Cardiac muscle cell (in vitro differentiated cells and primary cell): Measurements from ENCODE around the gene EXOC6B. TPM values are rescaled to one million over a fixed set of nuclear protein-coding genes. Genes with fewer than 3 reads are reported as not detected.

ENCODE experiments used
- DNase-seq, 2 donors: peaks; one replicate each; pipeline versions ENCODE4 v3.0.0 to v3.0.0-alpha.2; 2010 to 2017; ENCODE audit warnings: low read depth in 1 of 2, low spot score in 1 of 2
- H3K27ac ChIP-seq: fragments of 200-600 bp; sonication (generic); 2 replicates; pipeline ENCODE4 v1.5.1; 2016
- H3K27me3 ChIP-seq: fragments of 200-600 bp; sonication (generic); 2 replicates; pipeline ENCODE4 v1.6.0; 2016; ENCODE audit warnings: control low read depth
- H3K36me3 ChIP-seq: fragments of 200-600 bp; sonication (generic); 2 replicates; pipeline ENCODE4 v1.5.1; 2016; ENCODE audit warnings: control low read depth
- H3K4me1 ChIP-seq: fragments of 200-600 bp; sonication (generic); 2 replicates; pipeline ENCODE4 v1.8.1; 2017; ENCODE audit warnings: low read depth, mild to moderate bottlenecking, mixed run types
- H3K4me3 ChIP-seq: fragments of 200-600 bp; sonication (generic); 2 replicates; pipeline ENCODE4 v1.5.1; 2016; ENCODE audit warnings: mild to moderate bottlenecking
- H3K9me3 ChIP-seq: fragments of 200-600 bp; sonication (generic); 2 replicates; pipeline ENCODE4 v1.5.1; 2017; ENCODE audit warnings: low read depth, mild to moderate bottlenecking, control low read depth
- polyA plus RNA-seq: library from polyadenylated mRNA; unstranded; fragments of >200 nt; fragmentation: Nextera tagmentation; extraction: Ambion mirVana; gene quantifications from 2 replicates; pipeline ENCODE4 v1.2.1, GENCODE V29; 2016
- total RNA-seq: library from RNA; depleted of rRNA; stranded (reverse); fragments of >200 nt; gene quantifications from 2 replicates; pipeline ENCODE4 v1.2.3, GENCODE V29; 2016
- TF ChIP-seq, protein P1 (sequence below): IDR thresholded peaks from 2 replicates; pipeline ENCODE4 v1.5.1; 2012; ENCODE audit warnings: low read depth, mild to moderate bottlenecking, low read length

The EXOC6B gene
- total and polyA plus RNA-seq, 2 experiments from 2014 or later: 21.7 to 23.9 TPM

DNA sequence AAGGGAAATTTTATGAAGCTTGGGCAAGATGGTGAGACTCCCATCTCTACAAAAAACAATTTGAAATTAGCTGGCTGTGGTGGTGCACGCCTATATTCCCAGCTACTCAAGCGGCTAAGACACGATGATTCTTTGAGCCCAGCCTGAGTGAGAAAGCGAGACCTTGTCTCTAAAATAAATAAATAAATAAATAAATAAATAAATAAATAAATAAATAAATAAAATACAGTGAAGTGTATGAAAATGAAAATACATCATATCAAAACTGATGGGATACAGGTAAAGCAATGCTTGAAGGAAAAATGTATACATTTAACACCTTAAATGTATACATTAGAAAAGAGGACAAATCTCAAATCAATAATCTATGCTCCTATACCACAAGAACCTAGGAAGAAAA, 15.7 kb downstream of the EXOC6B start:
- TF ChIP-seq, protein P1, sequence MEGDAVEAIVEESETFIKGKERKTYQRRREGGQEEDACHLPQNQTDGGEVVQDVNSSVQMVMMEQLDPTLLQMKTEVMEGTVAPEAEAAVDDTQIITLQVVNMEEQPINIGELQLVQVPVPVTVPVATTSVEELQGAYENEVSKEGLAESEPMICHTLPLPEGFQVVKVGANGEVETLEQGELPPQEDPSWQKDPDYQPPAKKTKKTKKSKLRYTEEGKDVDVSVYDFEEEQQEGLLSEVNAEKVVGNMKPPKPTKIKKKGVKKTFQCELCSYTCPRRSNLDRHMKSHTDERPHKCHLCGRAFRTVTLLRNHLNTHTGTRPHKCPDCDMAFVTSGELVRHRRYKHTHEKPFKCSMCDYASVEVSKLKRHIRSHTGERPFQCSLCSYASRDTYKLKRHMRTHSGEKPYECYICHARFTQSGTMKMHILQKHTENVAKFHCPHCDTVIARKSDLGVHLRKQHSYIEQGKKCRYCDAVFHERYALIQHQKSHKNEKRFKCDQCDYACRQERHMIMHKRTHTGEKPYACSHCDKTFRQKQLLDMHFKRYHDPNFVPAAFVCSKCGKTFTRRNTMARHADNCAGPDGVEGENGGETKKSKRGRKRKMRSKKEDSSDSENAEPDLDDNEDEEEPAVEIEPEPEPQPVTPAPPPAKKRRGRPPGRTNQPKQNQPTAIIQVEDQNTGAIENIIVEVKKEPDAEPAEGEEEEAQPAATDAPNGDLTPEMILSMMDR: no peak
- Histone ChIP-seq H3K4me1 (no peaks in the 10 kb centered on the region), H3K4me3 (no peak overlapping the region), H3K36me3 (no peaks in the 10 kb centered on the region), H3K9me3 (no peaks in the 10 kb centered on the region), H3K27me3 (no peaks in the 10 kb centered on the region), H3K27ac (no peak overlapping the region)
- DNase-seq: no peak

DNA sequence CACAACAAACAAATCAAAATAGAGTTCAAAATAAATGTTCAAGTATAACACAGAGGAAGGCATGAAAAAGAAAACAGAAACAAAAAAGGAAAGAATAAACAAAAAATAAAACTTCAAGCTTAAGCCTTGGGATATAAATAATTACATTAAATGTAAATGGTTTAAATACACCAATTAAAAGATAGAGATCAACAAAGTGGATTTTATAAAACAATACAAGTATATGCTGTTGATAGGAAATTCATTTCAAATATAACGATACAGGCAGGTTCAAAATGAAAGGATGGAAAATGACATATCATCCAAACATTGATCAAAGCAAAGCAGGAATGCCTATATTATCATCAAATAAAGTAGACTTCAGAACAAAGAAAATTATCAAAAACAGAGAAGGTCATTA, 16.7 kb downstream of the EXOC6B start:
- no peak for DNase-seq
- TF ChIP-seq, protein P1: no peak
- no peaks in the 10 kb centered on the region for H3K36me3 ChIP-seq

DNA sequence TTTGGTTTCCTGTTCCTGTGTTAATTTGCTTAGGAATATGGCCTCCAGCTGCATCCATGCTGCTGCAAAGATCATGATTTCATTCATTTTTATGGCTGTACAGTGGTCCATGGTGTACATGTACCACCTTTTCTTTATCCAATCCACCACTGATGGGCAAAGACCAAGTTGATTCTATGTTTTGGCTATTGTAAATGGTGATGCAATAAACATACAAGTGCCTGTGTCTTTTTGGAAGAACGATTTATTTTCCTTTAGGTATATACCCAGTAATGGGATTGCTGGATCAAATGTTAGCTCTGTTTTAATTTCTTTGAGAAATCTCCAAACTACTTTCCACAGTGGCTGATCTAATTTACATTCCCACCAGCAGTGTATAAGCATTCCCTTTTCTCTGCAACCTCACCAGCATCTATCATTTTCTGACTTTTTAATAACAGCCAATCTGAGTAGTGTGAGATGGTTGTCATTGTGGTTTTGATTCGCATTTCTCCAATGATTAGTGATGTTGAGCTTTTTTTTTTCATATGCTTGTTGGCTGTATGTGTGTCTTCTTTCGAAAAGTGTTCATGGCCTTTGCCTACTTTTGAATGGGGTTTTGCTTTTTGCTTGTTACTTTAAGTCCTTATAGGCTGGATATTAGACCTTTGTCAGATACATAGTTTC, 19.4 kb downstream of the EXOC6B start:
- Histone ChIP-seq H3K4me3 (no peak overlapping the region), H3K27ac (no peak overlapping the region), H3K36me3 (no peaks in the 10 kb centered on the region), H3K9me3 (no peaks in the 10 kb centered on the region), H3K4me1 (no peaks in the 10 kb centered on the region), H3K27me3 (no peaks in the 10 kb centered on the region)
- TF ChIP-seq, protein P1: no peak
- DNase-seq: no peak

More for the DNA sequence above, 16.7 kb downstream of the EXOC6B start:
- Histone ChIP-seq H3K27ac (no peak overlapping the region), H3K4me1 (no peaks in the 10 kb centered on the region), H3K4me3 (no peak overlapping the region), H3K27me3 (no peaks in the 10 kb centered on the region), H3K9me3 (no peaks in the 10 kb centered on the region)

DNA sequence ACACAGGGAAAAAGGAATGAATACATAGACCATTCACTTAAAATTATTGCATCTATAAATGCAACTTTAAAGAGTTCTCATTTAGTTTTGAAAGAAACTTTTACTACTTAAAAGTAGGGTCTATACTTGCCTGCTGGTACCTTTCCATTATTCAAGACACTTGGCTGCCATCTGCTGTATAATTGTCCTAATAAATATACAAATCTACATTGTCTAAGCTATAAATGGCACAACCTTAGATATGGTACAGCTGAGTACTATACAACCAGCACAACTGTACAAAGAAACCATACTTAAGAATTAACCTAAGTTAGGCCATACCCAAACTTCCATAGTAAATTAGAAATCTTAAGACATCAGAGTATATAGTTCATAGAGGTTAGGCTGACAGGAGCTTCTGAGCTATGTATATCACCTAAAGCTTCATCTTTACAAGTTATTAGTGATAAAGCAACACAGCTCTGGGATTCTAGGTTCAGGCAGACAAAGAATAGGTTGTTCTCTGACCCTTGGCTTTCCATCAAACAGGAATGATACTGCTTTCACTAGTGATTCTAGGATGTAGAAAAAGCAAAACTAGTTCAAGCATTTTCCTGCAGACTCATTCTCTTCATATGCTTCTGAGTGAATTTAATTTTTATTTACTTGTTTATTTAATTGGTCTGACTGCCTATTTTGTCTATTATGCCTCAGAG, 22.1 kb downstream of the EXOC6B start:
- H3K36me3 ChIP-seq: no peaks in the 10 kb centered on the region
- TF ChIP-seq, protein P1: no peak
- DNase-seq: no peak
- H3K27ac ChIP-seq: no peak overlapping the region
- H3K4me1 ChIP-seq: no peaks in the 10 kb centered on the region
- H3K4me3 ChIP-seq: no peak overlapping the region
- no peaks in the 10 kb centered on the region for H3K9me3 ChIP-seq
- no peaks in the 10 kb centered on the region for H3K27me3 ChIP-seq

DNA sequence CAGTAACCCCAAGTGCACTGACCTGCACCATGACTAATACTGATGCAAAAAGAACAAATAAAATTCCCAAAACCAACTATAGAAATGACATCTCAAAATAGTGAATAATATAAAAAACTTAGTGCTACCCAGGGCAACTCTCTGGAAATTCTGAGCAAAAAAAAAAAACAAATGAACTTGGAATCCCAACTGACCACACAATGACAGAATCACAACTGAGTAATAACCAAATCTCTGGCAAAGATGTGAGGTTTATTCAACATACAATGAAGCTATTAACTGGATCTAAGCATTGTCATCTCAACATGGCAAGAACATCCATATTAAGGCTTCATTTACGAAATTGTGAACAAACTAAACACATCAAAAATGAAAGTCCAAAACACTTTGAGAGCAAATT, 22.7 kb downstream of the EXOC6B start:
- Histone ChIP-seq H3K27ac (no peak overlapping the region), H3K27me3 (no peaks in the 10 kb centered on the region), H3K4me3 (no peak overlapping the region), H3K4me1 (no peaks in the 10 kb centered on the region), H3K9me3 (no peaks in the 10 kb centered on the region), H3K36me3 (no peaks in the 10 kb centered on the region)
- TF ChIP-seq, protein P1: no peak
- peak in 1 of 2 donors; percentile 53 for DNase-seq
